Measurements from ENCODE around the gene CNN3.

Gene CNN3

DNA sequence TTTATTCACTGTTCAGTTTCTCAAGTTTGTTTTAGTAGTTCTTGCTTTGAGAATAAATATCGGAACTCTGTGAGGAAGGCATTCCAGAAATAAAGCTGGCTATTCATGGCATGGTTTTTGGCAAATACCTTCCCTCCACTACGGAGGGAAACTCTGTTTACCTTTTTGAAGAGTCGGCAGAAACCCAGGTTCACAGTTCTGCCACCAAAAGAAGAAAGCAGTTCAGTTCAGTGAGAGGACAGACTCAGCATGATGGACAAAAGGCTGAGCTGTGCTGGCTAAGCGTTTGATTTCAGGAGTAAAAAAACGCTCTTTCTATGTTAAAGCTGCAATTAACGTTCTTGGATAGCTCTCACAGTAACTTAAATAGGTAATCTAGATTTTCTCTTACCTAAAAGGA is 42.4 kb downstream of the CNN3 start:
- DNase-seq: no peak

DNA sequence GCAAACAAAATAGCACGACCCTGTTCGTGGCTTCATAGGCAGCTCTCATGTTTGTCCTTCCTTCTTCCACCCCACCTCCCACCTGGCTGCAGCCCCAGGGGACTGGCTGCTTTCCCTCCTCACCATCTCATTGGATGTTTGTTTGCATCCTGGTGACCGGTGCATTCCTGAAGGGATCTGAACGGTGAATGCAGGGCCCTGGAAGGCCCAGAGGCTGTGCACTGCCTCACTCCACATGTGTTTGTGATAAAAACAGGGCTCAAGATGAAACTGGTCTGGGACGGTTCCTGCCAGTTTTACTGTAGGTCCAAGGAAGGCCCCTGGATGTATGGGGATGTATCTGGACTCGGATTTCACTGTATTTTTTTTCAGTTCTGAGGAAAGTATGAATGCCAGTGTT is 42.8 kb downstream of the CNN3 start:
- no peak for DNase-seq

DNA sequence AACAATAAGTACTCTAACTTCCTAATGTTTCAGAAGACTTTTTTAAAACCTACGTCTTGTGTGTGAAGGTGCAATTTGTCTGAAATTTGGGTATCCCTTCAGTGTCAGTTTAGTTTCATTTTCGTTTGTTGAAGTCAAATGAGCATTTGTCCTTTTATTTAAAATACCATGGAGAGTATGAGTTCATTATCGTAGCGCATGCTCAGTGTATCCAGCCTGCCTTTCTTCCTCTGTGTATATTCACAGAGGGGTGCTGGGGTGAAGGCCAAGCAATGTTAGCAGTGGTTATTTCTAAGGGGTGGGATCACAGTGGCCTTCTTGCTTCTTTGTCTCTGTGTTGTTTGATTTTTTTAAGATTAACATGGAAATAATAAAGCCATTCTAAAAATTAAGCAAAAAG is 43.2 kb downstream of the CNN3 start:
- no peak for DNase-seq

DNA sequence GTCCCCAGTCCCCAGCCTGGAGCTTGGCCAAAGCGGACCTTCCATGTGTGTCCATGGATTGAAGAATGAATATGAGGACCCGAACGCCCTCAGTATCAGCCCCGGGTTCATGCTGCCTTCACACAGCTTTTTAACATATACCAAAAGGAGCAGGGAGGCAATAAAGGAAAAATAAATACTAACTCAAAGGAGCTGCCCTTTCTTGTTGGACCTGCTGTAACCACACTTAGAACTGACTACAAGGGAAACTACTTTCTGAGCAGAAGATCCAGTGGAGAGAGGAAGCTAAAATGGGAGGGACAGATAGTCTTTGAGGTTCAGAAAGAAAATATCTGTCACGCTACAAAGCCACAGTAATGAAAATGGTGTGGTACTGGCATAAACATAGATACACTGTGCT is 48.6 kb downstream of the CNN3 start:
- DNase-seq: no peak

DNA sequence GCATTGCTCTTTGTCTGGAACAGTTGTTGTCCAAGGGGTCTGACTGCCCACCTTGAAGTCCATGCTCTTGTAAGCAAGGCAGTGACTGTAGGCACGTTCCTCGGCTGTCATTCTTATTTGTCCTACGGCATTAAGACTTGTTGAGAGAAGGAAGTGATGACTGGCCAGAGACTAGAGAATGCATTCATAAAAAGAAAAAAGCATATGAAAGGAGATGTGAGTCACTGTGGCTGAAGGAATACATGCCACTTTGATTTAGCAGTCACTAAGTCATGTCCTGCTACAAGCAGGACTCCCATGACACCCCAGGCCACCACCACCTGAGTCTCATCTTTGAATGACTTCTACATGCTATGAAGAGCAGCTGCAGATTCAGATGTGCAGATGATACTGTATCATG is 50.5 kb downstream of the CNN3 start:
- DNase-seq: no peak

DNA sequence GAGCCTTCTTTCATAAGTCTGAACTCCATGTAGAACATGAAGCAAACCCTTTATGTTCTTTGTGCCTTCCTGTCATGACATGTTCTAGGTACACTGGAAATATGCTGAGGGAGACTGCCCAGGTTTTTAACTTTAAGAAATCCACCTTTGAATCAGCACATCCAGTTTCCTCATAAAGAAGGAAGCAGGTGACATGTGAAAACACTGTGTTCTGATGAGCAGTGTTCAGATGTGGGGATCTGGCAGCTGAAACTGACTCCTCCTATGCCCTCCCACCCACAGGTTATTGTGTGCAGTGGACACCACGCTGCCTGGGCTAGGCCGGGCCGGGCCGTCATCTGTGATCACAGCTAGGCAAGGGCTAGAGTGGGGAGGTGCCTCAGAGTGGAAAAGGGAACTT is 51.1 kb downstream of the CNN3 start:
- DNase-seq: no peak

DNA sequence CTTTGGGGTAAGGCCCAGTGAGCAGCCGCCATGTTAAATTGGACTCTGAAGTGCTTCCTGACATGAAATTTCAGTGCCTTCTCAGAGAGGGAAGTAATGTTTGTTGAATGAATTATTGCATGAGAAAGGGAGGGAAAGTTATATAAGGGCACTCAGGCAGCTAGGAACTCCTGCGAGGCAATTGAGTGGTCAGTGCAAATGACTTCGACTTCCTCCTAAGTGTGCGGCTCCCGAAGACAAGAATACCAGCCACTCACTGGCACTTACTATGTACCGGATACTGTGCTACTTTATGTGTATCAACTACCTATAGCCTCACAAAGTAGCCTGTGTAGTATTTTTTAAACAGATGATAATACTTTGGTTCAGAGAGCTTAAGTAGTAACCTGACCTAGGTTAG is 52.5 kb downstream of the CNN3 start:
- no peak for DNase-seq

DNA sequence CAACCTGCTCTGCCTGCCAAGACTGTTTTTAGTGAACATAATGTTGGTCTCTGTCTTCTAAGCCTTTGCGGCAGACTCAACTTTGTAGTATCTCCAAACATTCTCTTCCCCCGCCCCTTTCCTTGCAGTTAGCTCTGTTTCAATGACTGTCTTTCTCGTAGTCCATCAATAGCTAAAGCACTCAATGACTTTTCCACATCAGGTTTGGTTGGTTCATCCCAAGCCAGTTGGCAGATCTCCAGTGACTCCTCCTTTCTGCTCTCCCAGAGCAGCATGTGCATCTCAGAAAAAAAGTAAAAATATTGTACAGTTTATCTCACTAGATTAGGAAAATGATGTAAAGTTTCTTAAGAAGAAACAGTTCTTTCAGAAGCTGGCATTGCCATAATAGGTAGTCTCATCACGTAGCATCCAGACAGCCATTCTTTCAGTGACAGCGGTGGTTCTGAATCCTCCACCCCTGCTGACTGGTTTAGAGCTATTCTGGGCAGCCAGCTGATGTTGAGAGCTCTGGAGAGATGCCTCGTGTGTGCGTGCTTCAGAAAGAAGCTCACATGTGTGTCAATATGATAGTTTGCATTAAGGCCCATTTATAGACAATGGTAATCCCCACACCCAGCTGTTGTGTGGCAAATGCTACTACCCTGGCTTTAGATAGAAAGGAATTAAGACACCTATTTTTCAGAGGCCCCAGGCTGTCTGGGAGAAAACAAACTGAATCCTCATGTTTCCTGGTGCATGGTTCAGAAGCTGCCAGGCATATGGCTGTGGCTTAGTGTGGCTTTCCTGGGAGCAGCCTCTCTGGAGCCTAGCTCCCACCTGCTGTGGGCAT is 53.2 kb downstream of the CNN3 start:
- no peak for DNase-seq

DNA sequence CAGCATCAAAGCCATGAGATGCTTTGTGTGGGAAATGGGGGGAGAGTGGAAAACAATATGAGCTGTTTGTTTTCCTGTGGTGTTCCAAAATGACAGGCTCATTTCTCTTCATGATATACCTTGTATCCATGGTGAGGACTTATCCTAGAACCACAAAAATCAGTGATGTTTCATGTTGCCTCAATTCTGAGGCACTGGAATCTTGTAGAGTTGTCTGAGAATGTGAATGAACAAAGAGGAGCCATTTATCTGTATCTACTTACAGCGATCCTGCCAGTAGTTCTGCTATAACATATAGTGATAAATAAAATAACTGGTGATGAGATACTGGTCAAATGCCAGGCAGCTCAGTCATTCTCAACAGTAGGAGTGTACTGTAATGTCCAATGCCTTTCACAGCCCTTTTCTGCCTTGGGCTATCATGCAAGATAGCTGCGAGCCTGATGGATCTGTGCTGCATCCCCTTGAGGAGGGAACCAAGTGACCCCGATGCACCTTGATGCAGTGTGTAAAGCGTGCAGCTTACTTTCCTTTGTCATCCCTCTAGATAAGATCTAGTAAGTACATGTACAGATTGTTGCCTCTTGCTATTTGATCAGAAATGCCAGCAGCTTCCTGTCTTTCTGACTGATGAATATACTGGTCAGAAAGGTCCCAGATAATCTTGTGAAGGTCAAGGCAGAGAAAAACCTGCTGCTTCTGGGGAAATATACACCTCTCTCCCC is 54.0 kb downstream of the CNN3 start:
- no peak for DNase-seq

DNA sequence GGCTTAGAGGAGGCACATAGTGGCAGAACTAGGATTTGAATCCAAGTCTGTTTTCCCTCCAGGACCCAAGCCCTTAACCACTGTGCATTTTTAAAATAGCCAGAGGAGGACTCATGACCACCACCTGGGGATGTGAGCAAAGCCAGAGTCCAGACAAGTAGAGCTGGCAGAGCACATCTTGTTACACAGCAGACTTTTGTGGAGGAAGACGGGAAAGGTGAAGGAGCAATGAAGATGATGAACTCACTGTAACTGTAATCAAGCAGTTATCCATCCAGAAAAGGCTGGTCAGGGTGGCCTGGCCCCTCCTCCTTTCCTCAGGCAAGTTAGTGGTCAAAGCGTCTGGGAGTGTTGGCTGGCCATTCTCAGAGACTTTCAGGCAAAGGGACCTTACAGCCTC is 55.9 kb downstream of the CNN3 start:
- DNase-seq: no peak

DNA sequence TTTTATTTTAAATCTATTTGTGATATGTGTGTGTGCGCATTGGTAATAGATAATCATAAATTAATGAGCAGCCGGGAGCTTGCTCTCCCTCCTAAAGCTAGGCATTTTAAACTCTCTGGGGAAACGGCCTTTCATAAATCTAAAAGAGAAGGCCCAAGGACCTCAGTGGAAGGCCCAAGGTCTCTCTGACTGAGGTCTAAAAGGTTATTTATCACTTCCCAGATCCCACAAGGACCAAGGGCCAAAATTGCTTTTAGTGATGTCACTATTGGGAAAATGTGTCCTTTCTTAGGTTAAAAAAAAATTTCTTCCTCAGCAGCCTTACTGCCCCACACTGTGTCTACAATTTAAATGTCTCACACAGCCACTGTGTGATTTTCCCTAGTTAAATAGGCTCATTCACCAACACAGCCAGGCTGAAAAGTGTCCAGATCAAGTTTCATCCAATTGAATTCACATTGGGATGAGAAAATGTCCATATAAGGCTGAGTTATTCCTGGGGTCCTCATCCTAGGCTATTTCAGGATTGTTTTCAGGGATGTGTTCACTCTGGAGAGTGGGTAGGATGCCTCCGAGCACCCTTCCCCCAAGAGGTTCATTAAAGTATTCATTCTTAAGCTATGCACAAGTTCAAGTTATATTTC is 60.6 kb downstream of the CNN3 start:
- no peak for DNase-seq

DNA sequence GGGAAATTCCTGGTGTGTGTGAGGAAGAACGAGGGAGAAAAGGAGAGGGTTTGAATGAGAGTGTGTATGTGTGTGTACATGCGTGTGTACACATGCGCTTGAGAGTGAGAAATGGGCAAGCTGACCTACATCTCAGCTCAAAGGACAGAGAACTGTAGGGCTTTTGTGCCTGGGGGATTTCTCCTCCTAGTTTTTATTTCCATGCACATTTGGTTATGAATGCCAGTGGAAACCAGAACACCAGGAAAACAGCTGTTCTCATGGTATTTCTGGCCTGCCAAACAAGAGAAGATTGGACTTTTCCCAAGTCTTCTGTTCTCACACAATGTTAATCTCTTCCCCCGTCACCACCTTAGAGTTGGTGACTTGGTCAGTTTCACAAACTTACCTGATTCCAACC is 61.5 kb downstream of the CNN3 start:
- DNase-seq: no peak

DNA sequence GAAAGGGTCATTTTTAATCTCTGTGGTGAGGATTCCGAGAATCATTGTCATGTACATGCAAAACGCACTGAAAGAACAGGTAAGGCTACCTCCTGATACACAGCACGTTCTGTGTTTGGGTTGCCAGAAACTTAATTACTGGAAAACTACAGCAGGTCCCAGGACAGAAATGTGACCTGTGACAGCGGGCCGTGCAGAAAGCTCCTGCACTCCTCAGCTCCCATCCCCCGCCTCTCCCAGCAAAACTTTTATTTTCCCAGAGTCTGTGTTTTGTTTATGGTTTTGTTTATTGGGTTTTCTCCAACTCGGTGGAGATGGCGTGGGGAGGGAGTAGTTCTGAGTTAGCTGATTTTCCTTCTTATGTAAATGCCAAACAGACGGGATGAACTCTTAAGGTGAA is 62.1 kb downstream of the CNN3 start:
- DNase-seq: no peak

DNA sequence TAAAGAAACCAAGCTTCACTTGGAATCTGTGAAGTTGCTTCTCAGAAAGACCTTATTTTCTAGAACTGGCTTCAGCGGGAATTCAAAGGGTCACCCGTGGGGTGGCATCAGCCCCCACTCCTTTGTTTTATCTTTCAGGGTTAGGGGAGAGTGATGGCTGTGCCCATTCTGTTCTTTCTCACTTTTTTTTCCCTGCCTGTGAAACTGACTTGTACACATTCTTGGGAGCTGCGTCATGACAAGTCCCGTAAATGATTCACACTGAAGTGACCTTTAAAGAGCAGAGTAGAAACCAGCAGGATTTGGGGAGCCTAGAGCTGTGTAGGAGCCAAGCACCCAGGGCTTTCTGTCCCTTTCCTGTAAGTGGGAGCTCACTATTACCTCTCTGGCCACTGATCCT is 63.0 kb downstream of the CNN3 start:
- no peak for DNase-seq

DNA sequence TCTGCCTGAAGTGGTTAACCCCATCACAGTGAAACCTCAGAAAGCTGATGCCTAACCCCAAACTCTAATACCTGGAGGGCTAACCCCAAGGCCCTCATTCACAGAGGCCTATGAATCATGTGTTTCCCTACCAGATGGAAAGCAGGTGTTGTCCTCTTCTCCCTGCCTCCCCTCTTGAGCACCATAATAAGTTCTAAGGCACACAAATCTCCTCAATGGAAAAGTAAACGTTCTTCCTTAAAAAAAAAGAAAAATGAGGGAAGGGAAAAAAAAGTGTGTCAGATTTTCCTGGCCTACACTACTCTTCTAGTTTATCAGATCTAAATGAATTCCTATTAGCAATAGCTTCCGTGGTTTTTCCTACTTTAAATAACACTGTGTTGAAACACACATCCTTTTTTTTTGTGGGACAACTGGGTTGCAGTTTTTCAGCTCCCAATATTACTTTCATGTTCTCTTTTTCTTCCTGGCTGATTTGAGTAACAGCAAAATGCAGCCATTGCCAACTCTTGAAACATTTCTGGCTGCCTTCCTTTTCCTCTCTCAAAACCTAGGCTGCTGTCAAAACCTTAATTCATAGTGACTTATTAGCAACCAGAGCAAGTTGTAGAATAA is 63.5 kb downstream of the CNN3 start:
- DNase-seq: no peak

DNA sequence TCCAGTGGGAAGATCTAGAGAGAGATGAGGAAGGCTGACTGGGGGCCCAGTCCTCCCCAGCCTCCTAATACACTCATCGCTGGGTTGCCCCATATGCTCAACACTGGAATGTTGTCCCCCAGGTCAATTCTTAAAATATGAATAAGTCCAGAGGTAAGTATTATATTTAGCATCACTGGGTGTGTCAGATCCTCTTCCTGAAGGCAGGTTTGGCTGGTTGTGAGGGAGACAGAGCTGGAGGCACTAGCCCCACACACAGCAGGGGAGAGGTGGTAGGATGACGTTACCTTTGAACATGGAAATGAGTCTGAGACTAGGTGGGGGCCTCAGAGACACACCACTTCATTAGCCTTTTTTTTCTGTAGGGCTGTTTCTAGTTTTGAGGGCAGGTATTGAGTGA is 64.2 kb downstream of the CNN3 start:
- no peak for DNase-seq

DNA sequence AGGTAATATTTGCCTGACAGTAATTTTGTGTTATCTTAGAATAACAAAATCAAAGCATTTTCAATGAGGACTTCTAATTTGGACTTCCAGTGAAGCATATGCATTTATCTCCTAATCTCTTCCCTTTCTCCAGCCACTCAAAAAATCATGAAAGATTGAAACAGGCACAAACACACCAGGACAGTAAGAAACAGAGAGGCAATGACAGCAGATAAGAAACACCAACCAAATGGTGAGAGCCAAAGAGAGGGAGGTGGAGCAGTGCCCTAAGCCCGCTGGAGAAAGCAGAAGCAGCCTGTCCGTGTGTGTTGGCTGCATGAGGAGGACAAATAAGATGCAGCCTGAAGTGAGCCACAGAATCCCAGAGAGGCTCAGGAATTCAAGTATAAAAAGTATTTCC is 67.7 kb downstream of the CNN3 start:
- DNase-seq: no peak

DNA sequence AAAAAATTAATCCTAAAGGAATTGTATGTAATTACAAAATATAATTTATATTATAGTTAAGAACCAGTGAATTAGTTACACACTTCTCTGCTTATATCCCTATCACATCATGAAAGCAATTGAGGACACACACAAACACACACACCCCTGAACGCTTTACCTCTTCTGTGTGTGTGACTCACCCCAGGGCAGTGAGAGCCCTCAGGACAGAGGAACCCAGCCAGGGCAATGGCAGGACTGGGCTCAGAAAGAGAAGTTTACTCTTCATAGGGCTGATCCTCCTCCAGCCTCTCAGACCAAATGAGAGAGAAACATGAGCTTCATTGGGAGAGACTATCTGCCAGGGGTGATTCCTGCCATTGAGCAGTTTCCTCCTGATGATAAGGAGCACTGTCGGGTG is 68.6 kb downstream of the CNN3 start:
- no peak for DNase-seq

DNA sequence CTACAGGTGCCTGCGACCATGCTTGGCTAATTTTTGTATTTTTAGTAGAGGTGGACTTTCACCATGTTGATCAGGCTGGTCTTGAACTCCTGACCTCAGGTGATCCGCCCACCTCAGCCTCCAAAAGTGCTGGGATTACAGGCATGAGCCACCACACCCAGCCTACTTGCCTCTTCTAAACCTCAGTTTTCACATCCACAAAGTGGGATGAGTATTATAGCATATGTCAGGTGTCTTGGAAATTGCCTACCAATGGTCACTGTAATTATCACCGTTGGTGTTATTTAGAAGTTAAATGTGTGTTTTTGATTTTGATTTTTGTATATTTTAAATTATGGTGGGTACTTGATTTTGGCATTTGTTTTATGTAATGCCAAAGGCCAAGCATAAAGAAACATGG is 70.0 kb downstream of the CNN3 start:
- DNase-seq: no peak

DNA sequence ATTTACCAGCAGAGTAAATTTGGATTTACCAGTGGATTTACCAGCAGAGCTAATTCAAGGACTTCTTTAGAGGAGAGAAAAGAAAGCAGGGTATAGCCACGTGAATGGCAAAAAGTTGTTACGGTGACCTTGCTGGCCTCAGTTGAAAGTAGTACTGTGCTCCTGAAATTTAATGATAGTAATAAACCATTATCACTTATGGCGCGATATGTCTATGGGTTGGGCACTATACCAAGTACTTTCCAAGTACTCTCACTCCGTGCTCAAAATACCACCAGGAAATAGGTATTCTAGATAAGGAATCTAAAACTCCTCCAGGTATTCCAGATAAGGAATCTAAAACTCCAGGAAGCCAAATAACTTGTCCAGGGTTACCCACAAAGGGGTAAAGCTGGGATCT is 70.9 kb downstream of the CNN3 start:
- no peak for DNase-seq

DNA sequence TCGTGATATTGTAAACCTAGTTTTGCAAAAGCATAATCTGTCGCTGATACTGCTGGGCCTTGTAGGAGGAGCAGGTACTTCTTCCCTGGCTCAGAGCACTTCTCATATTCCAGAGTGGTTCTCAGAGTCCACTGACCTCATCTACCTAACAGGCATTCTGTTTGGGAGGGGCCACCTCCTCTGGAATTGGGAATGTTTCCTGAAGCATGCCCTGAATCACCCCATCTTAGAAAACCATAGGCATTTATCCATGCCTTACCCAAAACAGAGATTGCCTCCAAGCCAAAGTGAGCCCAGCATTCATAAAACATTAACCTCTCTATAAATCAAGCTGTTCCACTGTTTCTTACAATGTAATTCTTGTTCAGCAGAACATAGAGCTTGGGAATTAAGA is 71.6 kb downstream of the CNN3 start:
- no peak for DNase-seq

DNA sequence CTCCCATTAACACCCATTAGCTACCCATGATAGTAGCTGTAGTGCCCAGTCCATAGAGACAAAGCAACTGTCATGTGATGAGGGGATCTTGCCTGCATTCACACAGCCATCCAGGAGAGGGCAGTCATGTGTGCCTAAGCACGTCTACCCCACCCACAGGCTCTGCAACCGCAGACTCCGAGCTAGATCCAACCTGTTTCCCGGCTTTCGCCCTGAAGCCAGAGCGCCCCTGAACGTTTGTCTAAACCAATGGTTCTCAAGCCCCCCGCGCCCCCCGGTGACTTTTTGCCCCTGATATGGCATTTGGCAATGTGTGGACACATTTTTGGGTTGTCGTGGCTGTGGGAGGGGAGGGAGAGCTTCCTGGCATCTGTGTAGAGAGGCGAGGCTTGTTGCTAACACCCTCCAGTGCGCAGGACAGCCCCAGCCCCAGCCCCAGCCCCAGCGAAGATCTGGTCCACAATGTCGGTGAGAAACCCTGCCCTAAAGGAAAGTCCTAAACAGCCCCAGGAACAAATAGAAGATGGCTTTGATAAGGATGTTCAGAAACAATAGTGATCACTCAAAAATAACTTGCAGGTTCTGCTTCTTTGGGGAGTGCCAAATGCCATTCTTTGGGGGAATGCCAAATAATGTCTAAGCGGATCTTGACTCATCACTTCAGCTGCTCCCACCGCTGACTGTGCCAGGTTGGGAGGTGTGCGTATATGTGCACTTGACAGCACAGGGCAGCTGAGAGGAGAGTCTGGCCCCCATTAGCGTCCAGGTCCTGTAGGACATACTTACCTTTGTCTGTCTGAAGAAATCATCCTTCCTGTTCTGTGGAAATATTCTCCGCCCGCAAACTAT is 72.2 kb downstream of the CNN3 start:
- DNase-seq: peak; percentile 58

DNA sequence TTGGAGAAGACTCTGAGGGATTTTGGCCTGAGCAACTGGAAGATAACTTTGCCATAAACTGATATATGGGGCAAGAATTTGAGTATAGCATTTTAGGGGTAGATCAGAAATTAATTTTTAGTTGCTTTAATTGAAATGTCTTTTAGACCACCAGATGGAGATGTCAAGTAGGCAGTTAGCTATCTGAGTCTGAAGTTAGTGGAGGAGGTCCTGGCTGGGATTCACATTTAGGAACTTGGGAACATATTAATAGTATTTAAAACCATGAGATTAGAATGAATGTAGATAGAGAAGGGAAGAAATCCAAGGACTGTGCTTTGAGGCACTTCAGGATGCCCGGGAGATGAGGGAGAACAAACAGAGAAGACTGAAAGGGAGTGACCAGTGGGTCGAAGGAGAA is 74.1 kb downstream of the CNN3 start:
- DNase-seq: no peak
